Ovary (tissue), 9 donors: ENCODE data around the gene GHRH. TPM values are rescaled to one million over a fixed set of nuclear protein-coding genes. Genes with fewer than 3 reads are reported as not detected.

Source experiments
- DNase-seq, 5 donors: peaks; one replicate each; pipeline ENCODE4 v3.0.0-alpha.2; 2019 to 2020
- H3K27ac ChIP-seq, 2 donors: fragments of 200-600 bp; one replicate each; pipeline versions ENCODE4 v1.5.1 to v1.8.0; 2019 to 2022
- H3K27me3 ChIP-seq: fragments of 200-600 bp; one replicate; pipeline ENCODE4 v1.8.0; 2022
- H3K36me3 ChIP-seq: fragments of 200-600 bp; sonication (generic); one replicate; pipeline ENCODE4 v1.5.1; 2019
- H3K4me1 ChIP-seq: one replicate; pipeline ENCODE4 v1.8.1; 2013; ENCODE audit warnings: mild to moderate bottlenecking, moderate library complexity; ENCODE audit not compliant: insufficient read depth
- H3K4me3 ChIP-seq: fragments of 200-600 bp; sonication (generic); one replicate; pipeline ENCODE4 v1.5.1; 2017
- H3K9me3 ChIP-seq, 2 donors: fragments of 200-600 bp in 1 of 2; sonication (generic) in 1 of 2; one replicate each; pipeline versions ENCODE4 v1.5.1 to v1.8.1; 2013 to 2019; ENCODE audit warnings: mild to moderate bottlenecking in 1 of 2, moderate library complexity in 1 of 2
- CTCF ChIP-seq, 3 donors: fragments of 450-650 bp in 2 of 3; fragments of 200-600 bp in 1 of 3; IDR thresholded peaks; one replicate each; pipeline versions ENCODE4 v1.5.1 to v1.8.0; 2016 to 2022; ENCODE audit warnings: antibody characterized with exemption in 3 of 3, mild to moderate bottlenecking in 1 of 3
- EP300 ChIP-seq: sonication (generic); formaldehyde crosslinking; IDR thresholded peaks from one replicate; pipeline ENCODE4 v1.6.1; 2017; ENCODE audit warnings: antibody characterized with exemption
- POLR2A ChIP-seq: fragments of 450-650 bp; IDR thresholded peaks from one replicate; pipeline ENCODE4 v1.6.1; 2017; ENCODE audit warnings: antibody characterized with exemption, mild to moderate bottlenecking, moderate library complexity
- WGBS, 3 donors: extraction: QIAGEN DNeasy Blood & Tissue Kit in 1 of 3; methylation state at CpG; one replicate each; pipeline versions ENCODE4 v1.1.5 to v1.1.7; 2013 to 2017; 5-methylcytosine and 5-hydroxymethylcytosine counted together
- intact Hi-C, 4 donors: fragments of 100-400 bp; cut with DNase I; formaldehyde crosslinking; loops; one replicate each; pipeline versions ENCODE4 v1.11.0 to v1.15.1; 2022 to 2023
- polyA plus RNA-seq, 2 donors: library from polyadenylated mRNA; stranded (reverse); fragments of 200-250 nt in 1 of 2; fragments of 350-450 nt in 1 of 2; fragmentation: Illumina TruSeq in 1 of 2; extraction: RNeasy Lipid Tissue Mini Kit (QIAGEN cat#74804) in 1 of 2; gene quantifications; one replicate each; pipeline ENCODE4 v1.2.3, GENCODE V29; 2013 to 2014
- total RNA-seq, 7 donors: library from RNA; depleted of rRNA in 2 of 7; stranded (reverse); fragments of >200 nt in 2 of 7; fragmentation: NEBNext Ultra II Directional in 3 of 7; extraction: Animal tissue kit (Norgen Biotek cat#: 25700) in 3 of 7; gene quantifications; one replicate each; pipeline versions ENCODE4 v1.1.0 to v1.2.4, GENCODE V29; 2016 to 2023
- donor health status: DM: no; HTN: no; CAD: no; lungs with moderate emphysema.
- donor health status: DM: no; HTN: no; CAD: no.
- donor health status: Bipolar disorder and iron deficiency.
- donor health status: DM: yes; HTN: yes; CAD: no.
- donor health status: DM: no; HTN: no; CAD: no.
- donor health status: DM: yes; HTN: yes; CAD: no.

The GHRH gene
- total and polyA plus RNA-seq, 9 donors = not detected

DNA sequence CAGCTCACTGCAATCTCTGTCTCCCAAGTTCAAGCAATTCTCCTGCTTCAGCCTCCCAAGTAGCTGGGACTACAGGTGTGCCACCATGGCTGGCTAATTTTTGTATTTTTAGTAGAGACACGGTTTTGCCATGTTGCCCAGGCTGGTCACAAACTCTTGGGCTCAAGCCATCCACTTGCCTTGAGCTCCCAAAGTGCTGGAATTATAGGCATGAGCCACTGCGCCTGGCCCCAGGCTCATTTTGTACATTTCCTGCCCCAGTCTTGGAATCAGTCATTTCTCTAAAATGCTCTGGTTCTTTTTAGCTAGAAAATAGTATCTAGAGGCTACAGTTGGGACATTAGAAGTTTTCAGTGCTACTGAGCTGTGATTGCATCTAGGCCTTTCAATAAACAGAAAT, 41.4 kb upstream of the GHRH start:
- Histone ChIP-seq H3K27me3 (no peaks in the 10 kb centered on the region), H3K36me3 (no peaks in the 10 kb centered on the region), H3K9me3 (no peaks in the 10 kb centered on the region), H3K27ac (no peak overlapping the region), H3K4me3 (no peak overlapping the region), H3K4me1 (peaks cover 7% of the 10 kb centered on the region)
- WGBS, 3 donors = 89 to 92% (median 91%) methylated on average over 2 of the region's 2 CpGs
- intact Hi-C loops = no loop called here
- DNase-seq = no peak
- TF ChIP-seq CTCF (IDR thresholded peaks at IDR 0.05) (no peak), POLR2A (no peak), EP300 (no peak)

DNA sequence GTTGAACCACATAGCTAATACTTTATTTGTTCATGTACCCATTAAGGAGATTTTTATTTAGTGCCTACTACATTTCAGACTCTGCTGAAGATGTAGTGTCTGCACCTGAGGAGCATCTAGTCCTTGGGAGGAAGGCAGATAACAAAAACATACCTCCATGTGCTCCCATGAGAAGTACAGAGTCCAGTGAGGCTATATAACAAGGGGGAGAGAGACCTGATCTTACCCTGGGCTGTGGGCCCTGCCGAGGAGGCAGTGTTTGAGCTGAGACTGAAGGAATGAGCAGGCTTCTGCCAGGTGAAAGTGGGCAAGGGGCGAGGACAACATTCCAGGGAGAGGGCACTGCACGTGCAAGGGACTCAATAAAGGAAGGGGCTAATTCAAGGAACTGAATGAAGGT, 39.9 kb upstream of the GHRH start:
- Histone ChIP-seq H3K27ac (no peak overlapping the region), H3K4me1 (peaks cover 10% of the 10 kb centered on the region), H3K9me3 (no peaks in the 10 kb centered on the region), H3K36me3 (no peaks in the 10 kb centered on the region), H3K27me3 (no peaks in the 10 kb centered on the region), H3K4me3 (no peak overlapping the region)
- 89 to 96% (median 92%) methylated on average over 3 of the region's 3 CpGs for WGBS, 3 donors
- no peak for TF ChIP-seq POLR2A
- no peak for TF ChIP-seq EP300
- TF ChIP-seq CTCF (IDR thresholded peaks at IDR 0.05) = no peak
- no peak for DNase-seq
- intact Hi-C loops = no loop called here

DNA sequence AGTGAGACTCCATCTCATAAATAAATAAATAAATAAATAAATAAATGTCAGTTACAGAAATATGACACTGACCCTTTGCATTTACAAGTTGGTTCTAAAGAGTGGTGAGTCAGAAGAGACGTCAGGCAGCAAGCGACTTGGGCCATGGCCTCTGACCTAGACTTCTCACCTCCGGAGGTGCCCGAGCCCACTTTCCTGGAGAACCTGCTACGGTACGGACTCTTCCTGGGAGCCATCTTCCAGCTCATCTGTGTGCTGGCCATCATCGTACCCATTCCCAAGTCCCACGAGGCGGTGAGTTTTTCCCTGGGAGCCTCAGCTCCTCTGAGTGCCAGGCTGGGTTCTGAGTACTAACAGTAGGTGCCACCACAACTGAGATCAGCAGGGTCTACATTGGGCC, 39.5 kb upstream of the GHRH start:
- Histone ChIP-seq H3K4me1 (peaks cover 8% of the 10 kb centered on the region), H3K27ac (no peak overlapping the region)

GRCh38 chr20:37299718-37300528, 38.3 kb upstream of the GHRH start:
- Histone ChIP-seq H3K36me3 (no peaks in the 10 kb centered on the region), H3K4me1 (peaks cover 9% of the 10 kb centered on the region), H3K9me3 (no peaks in the 10 kb centered on the region), H3K27me3 (no peaks in the 10 kb centered on the region), H3K4me3 (no peak overlapping the region), H3K27ac (no peak overlapping the region)
- 72 to 81% (median 79%) methylated on average over 6 of the region's 6 CpGs for WGBS, 3 donors
- TF ChIP-seq POLR2A = no peak
- DNase-seq = no peak
- intact Hi-C loops = loop anchor here in 1 of 4 donors (10.0 kb wide), 1 partner anchor 45 kb away; the partner anchor contains the start of gene SRC

More for the DNA sequence above, 39.5 kb upstream of the GHRH start:
- WGBS, 3 donors = 95 to 98% (median 96%) methylated on average over 9 of the region's 9 CpGs
- TF ChIP-seq CTCF (IDR thresholded peaks at IDR 0.05) (no peak), EP300 (no peak), POLR2A (no peak)
- no peaks in the 10 kb centered on the region for H3K27me3 ChIP-seq
- H3K36me3 ChIP-seq = no peaks in the 10 kb centered on the region
- intact Hi-C loops = no loop called here
- no peak for DNase-seq
- H3K9me3 ChIP-seq = no peaks in the 10 kb centered on the region
- no peak overlapping the region for H3K4me3 ChIP-seq
